MCF 10A (cell line): ENCODE data around the gene EPHB3. TPM values are rescaled to one million over a fixed set of nuclear protein-coding genes. Genes with fewer than 3 reads are reported as not detected.

Experiments used
- BruUV-seq: library from RNA; stranded (reverse); fragments of 400-500 nt; replicated peaks from 2 replicates; lab custom pipeline; 2021; lab: Mats Ljungman, UMichigan
- CTCF ChIA-PET: fragments of 300-600 bp; sonication (Branson Sonifier 250); formaldehyde crosslinking; extraction: SDS; loops from one replicate; lab custom pipeline; 2021; ENCODE audit warnings: antibody characterized with exemption, inconsistent platforms; lab: Yijun Ruan, JAX
- POLR2A ChIA-PET: fragments of 300-600, 350-650 bp; sonication (Branson Sonifier 250); formaldehyde crosslinking; extraction: SDS; loops from one replicate; lab custom pipeline; 2020; ENCODE audit warnings: antibody characterized with exemption, inconsistent platforms; lab: Yijun Ruan, JAX
- DNase-seq: peaks from one replicate; pipeline ENCODE4 v3.0.0-alpha.2; 2018; ENCODE audit not compliant: unreplicated experiment
- H3K27ac Mint-ChIP-seq: one replicate; pipeline ENCODE4 v1.8.0; 2022; ENCODE audit warnings: mild to moderate bottlenecking, low read depth, mixed read lengths; ENCODE audit not compliant: unreplicated experiment
- H3K27me3 Mint-ChIP-seq: one replicate; pipeline ENCODE4 v1.8.0; 2022; ENCODE audit warnings: mixed read lengths; ENCODE audit not compliant: insufficient read depth, unreplicated experiment
- H3K36me3 Mint-ChIP-seq: one replicate; pipeline ENCODE4 v1.8.0; 2022; ENCODE audit warnings: mild to moderate bottlenecking, moderate library complexity, mixed read lengths; ENCODE audit not compliant: insufficient read depth, unreplicated experiment
- H3K4me1 Mint-ChIP-seq: one replicate; pipeline ENCODE4 v1.8.0; 2022; ENCODE audit warnings: mixed read lengths; ENCODE audit not compliant: insufficient read depth, unreplicated experiment
- H3K4me3 Mint-ChIP-seq: one replicate; pipeline ENCODE4 v1.8.0; 2022; ENCODE audit warnings: mild to moderate bottlenecking, moderate library complexity, mixed read lengths; ENCODE audit not compliant: unreplicated experiment
- H3K9me3 Mint-ChIP-seq: one replicate; pipeline ENCODE4 v1.8.0; 2022; ENCODE audit warnings: mixed read lengths; ENCODE audit not compliant: unreplicated experiment
- intact Hi-C: fragments of 100-400 bp; cut with micrococcal nuclease; formaldehyde crosslinking; loops from 2 replicates; pipeline ENCODE4 v1.14.1; 2022
- total RNA-seq: library from RNA; stranded (reverse); gene quantifications from 2 replicates; pipeline ENCODE4 v1.2.3, GENCODE V29; 2022
- TF ChIP-seq, protein P1 (sequence below): fragments of 200-600 bp; IDR thresholded peaks from one replicate; pipeline ENCODE4 v1.8.0; 2022; ENCODE audit warnings: antibody characterized with exemption, mild to moderate bottlenecking; ENCODE audit not compliant: unreplicated experiment

Gene EPHB3
- total RNA-seq, 1 experiment from 2014 or later: 4.0 TPM

GRCh38 chr3:184575701-184576100 is 14.1 kb downstream of the EPHB3 start:
- ChIA-PET POLR2A (no interaction called here), CTCF (interaction anchor here (1.0 kb wide), 1 partner anchor 10 kb away, joined by 3 read pairs; no protein-coding TSS in a partner anchor)
- H3K36me3 Mint-ChIP-seq: peaks cover 6% of the 10 kb centered on the region
- no TSS peak for BruUV-seq
- DNase-seq: no peak
- intact Hi-C loops: no loop called here
- TF ChIP-seq, protein P1, sequence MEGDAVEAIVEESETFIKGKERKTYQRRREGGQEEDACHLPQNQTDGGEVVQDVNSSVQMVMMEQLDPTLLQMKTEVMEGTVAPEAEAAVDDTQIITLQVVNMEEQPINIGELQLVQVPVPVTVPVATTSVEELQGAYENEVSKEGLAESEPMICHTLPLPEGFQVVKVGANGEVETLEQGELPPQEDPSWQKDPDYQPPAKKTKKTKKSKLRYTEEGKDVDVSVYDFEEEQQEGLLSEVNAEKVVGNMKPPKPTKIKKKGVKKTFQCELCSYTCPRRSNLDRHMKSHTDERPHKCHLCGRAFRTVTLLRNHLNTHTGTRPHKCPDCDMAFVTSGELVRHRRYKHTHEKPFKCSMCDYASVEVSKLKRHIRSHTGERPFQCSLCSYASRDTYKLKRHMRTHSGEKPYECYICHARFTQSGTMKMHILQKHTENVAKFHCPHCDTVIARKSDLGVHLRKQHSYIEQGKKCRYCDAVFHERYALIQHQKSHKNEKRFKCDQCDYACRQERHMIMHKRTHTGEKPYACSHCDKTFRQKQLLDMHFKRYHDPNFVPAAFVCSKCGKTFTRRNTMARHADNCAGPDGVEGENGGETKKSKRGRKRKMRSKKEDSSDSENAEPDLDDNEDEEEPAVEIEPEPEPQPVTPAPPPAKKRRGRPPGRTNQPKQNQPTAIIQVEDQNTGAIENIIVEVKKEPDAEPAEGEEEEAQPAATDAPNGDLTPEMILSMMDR: no peak
- no peak overlapping the region for H3K27ac Mint-ChIP-seq
- no peak overlapping the region for H3K4me3 Mint-ChIP-seq
- no peaks in the 10 kb centered on the region for H3K9me3 Mint-ChIP-seq
- no peaks in the 10 kb centered on the region for H3K27me3 Mint-ChIP-seq
- peaks cover 11% of the 10 kb centered on the region for H3K4me1 Mint-ChIP-seq

GRCh38 chr3:184576457-184577240 is 15.1 kb downstream of the EPHB3 start:
- Mint-ChIP-seq H3K9me3 (no peaks in the 10 kb centered on the region), H3K4me1 (peaks cover 11% of the 10 kb centered on the region), H3K27me3 (no peaks in the 10 kb centered on the region), H3K27ac (no peak overlapping the region), H3K4me3 (no peak overlapping the region), H3K36me3 (peaks cover 6% of the 10 kb centered on the region)
- TF ChIP-seq, protein P1: no peak
- no TSS peak for BruUV-seq
- CTCF ChIA-PET: interaction anchor here (0.6 to 1.0 kb wide), 2 partner anchors 9 to 214 kb away, joined by 3 read pairs; no protein-coding TSS in a partner anchor
- no peak for DNase-seq
- intact Hi-C loops: no loop called here
- POLR2A ChIA-PET: no interaction called here

- Mint-ChIP-seq H3K36me3 (peaks cover 11% of the 10 kb centered on the region), H3K4me1 (peaks cover 11% of the 10 kb centered on the region), H3K27me3 (no peaks in the 10 kb centered on the region), H3K27ac (no peak overlapping the region), H3K4me3 (no peak overlapping the region), H3K9me3 (no peaks in the 10 kb centered on the region)
- DNase-seq: no peak
- intact Hi-C loops: no loop called here
- CTCF ChIA-PET: interaction anchor here (0.7 kb wide), 1 partner anchor 16 kb away, joined by 4 read pairs; the partner anchor contains the start of gene EPHB3
- TF ChIP-seq, protein P1: no peak
- no TSS peak for BruUV-seq
- POLR2A ChIA-PET: no interaction called here
These were observed 16.0 kb downstream of the EPHB3 start for GRCh38 chr3:184577546-184577945.

DNA sequence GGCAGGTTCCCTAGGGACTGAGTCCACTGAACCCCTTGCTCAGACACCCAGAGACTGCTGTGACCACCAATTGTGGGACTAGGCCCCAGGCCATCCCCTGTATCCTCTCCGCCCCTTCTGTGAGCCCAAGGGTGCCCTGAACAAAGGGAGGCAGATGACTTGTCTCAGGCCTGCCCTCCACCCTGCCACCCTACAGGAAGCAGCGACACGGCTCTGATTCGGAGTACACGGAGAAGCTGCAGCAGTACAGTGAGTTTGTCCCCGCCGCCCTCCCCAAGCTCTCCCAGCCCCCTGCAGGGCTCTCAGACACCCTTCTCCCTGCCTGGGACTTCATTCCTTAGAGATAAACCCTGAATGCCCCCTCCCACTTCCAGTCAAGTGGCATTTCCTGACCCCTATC is 16.6 kb downstream of the EPHB3 start:
- no peak overlapping the region for H3K27ac Mint-ChIP-seq
- ChIA-PET POLR2A (no interaction called here), CTCF (no interaction called here)
- no peaks in the 10 kb centered on the region for H3K9me3 Mint-ChIP-seq
- no peak overlapping the region for H3K4me3 Mint-ChIP-seq
- intact Hi-C loops: no loop called here
- TF ChIP-seq, protein P1: no peak
- no peak for DNase-seq
- H3K27me3 Mint-ChIP-seq: no peaks in the 10 kb centered on the region
- no TSS peak for BruUV-seq
- H3K36me3 Mint-ChIP-seq: peaks cover 11% of the 10 kb centered on the region
- peaks cover 11% of the 10 kb centered on the region for H3K4me1 Mint-ChIP-seq
